ENCODE measurements around the gene CYP2C19.
"Not testable (repeated sequence)": the region's sequence is repeated elsewhere in the genome, so short reads cannot be mapped to it uniquely, and the experiment has no call there.

The CYP2C19 gene

DNA sequence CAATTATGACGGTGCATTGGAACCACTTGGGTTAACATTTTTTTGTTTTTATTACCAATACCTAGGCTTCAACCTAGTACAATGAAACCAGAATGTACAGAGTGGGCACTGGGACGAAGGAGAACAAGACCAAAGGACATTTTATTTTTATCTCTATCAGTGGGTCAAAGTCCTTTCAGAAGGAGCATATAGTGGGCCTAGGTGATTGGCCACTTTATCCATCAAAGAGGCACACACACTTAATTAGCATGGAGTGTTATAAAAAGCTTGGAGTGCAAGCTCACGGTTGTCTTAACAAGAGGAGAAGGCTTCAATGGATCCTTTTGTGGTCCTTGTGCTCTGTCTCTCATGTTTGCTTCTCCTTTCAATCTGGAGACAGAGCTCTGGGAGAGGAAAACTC lies at the start of gene CYP2C19:
CYP2C19 (plus strand) TSS at position 289 of the 400 bp plus-strand sequence; CDS start at position 314, 25 bp downstream.
- no peak for DNase-seq

DNA sequence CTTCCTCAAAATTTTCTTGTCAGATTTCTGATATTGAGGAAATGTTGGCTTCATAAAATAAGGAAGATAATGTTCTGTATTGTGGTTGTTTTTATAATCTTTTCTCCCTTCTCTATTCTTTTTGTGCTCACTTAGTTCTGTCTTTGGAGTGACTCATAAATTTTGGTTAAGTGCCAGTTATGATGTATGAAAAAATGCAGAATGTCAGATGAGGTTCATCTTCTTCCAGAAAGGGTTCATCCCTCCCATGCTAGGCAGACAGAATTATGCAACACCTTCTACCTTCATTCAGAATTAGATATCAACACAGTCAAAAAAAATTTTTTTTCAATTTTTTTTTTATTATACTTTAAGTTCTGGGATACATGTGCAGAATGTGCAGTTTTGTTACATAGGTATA lies 36.6 kb upstream of the CYP2C19 start:
- no peak for DNase-seq

DNA sequence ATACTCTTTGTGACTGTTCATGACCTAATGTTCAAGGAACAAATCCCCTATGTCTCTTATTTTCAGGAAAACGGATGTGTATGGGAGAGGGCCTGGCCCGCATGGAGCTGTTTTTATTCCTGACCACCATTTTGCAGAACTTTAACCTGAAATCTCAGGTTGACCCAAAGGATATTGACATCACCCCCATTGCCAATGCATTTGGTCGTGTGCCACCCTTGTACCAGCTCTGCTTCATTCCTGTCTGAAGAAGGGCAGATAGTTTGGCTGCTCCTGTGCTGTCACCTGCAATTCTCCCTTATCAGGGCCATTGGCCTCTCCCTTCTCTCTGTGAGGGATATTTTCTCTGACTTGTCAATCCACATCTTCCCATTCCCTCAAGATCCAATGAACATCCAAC lies 27.3 kb upstream of the CYP2C19 start:
- no peak for DNase-seq

DNA sequence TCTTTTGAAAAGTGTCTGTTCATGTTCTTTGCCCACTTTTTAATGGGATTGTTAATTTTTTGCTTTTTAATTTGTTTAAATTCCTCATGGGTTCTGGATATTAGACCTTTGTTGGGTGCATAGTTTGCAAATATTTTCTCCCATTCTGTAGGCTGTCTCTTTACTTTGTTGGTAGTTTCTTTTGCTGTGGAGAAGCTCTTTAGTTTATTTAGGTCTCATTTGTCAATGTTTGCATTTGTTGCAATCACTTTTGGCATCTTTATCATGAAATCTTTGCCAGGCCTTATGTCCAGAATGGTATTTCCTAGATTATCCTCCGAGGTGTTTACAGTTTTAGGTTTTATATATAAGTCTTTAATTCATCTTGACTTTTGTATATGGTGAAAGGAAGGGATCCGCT lies 23.9 kb upstream of the CYP2C19 start:
- no peak for DNase-seq

DNA sequence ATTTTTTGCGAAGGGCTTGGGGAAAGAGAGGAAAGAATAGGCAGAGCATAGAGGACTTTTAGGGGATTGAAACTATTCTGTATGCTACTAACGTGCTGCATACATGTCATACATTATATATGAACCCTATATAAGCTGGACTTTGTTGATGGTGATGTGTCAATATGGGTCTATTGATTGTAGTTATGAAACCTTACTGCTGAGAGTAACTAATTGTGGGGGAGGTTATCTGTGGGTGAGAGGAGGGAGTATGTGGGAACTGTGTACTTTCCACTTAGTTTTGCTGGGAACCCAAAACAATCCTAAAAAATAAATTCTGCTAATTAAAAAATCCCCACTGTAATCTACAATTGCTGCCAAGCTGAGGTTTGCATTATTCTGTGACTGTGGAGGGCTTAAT lies 15.3 kb upstream of the CYP2C19 start:
- DNase-seq, result no peak

DNA sequence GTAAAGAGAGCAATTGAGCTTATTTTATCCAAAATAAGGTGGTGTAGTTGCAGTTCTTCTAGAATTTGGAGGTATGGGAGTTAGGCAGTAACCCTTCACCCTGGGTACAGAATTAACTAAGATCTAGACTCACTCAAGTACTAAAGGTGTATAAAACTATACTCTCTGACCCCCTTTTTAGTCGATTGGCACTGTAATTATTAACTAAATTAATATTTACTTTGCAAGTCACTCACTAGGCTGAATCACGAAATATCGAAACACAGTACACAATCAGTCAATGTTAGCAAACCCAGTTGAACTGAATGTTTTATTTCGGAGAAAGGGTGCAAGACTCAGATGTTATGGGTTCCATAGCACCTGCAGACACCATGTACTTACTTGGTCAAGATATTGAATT lies 14.6 kb upstream of the CYP2C19 start:
- DNase-seq, result no peak

DNA sequence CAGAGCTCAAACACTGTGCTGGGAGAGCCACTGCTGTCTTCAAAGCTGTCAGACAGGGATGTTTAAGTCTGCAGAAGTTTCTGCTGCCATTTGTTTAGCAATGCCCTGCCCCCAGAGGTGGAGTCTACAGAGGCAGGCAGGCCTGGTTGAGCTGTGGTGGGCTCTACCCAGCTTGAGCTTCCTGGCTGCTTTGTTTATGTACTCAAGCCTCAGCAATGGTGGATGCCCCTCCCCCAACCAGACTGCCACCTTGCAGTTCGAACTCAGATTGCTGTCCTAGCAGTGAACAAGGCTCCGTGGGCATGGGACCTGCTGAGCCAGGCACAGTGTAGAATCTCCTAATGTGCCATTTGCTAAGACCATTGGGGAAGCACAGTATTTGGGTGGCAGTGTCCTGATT lies 4.6 kb upstream of the CYP2C19 start:
- DNase-seq, result no peak

DNA sequence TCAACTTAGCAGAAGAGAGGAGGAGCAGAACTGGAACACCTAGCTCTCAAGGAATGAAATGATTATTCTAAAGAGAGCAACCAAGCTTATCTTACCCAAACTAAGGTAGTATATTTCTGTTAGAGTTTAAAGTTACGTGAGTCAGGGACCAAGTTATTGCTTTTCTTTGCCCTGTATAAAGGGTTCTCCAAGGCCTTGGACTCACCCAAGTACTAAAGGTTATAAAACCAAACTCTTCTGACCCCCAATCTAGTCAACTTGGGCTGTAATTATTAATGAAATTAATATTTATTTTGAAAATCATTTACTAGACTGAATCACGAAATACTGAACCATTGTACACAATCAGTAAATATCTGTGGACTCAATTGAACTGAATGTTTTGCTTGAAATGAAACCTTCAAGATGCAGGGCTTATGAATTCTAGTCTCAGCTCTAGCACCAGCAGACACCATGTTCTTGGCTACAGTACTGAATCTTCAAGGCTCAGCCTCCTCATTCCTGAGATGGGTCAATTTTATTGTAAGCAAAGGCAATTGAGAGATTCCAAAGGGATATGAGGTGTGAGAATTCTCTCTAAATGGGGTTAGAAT lies 1.8 kb upstream of the CYP2C19 start:
- DNase-seq, result no peak

DNA sequence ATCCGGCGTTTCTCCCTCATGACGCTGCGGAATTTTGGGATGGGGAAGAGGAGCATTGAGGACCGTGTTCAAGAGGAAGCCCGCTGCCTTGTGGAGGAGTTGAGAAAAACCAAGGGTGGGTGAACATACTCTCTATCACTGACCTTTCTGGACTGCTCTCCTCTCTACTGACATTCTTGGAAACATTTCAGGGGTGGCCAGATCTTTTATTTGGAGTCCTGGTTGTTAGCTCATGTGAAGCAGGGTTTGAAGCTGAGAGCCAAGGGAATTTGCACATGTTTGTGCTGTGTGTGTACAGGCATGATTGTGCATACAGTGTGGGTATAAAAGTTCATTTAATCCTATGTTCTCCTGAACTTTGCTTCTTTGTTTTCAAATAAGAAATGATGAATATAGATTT lies 12.9 kb downstream of the CYP2C19 start:
- not testable (repeated sequence) for DNase-seq

DNA sequence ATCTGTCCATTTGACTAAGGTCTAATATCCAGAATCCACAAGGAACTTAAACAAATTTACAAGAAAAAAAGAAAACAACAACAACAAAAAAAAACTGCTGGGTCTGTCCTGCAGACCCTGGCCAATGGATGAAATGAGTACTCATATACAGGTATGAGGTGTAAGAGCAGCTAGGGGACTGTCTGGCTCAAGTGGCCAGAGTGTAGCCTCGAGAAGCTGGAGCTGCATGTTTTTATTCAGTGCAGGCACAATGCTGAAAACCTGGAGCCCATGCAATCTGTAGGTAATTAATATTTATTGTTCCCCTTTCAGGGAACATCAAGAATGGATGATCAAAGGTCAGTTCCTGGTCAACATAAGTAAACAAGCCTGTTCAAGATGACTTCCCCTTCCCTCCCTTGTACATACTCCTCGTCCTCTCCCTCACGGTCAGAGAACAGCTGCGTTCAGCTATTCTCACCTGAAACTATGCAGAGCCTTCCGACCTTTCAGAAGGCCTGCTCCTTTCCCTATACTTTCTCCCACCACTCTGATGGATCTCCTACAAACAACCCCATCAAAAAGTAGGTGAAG lies 15.5 kb downstream of the CYP2C19 start:
- DNase-seq, result no peak

DNA sequence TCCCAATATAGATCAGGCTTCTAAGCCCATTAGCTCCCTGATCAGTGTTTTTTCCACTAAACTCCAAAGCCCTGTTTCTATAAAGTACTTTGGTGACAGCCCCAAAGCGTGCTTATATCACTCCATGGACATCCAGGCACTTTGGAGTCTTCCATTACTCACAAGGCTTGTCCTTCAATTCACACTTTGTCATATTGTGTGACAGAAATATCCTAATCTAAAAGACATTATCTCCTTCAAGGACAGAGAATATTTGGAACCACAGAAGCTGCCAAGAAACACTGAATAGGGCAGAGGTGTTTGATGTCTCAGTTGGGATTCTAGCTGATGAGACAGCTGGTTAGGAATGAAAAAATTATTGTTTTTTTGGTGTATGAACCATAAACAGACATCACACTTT lies 18.4 kb downstream of the CYP2C19 start:
- no peak for DNase-seq

DNA sequence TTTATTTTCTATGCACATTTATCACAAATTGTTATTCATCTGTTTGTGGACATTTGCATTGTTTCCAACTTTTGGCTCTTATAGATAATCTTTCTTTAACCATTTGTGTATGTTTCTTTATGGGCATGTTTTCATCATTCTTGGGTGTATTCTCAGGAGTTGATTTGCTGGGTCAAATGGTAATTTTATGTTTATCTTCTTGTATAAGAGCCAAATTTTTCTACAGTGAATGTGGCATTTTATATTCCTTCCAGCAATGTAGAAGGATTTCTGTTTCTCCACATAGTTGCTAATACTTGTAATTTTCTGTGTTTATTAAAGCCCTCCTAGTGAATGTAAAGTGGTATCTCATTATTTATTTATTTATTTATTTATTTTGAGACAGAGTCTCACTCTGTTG lies 21.8 kb downstream of the CYP2C19 start:
- no peak for DNase-seq

DNA sequence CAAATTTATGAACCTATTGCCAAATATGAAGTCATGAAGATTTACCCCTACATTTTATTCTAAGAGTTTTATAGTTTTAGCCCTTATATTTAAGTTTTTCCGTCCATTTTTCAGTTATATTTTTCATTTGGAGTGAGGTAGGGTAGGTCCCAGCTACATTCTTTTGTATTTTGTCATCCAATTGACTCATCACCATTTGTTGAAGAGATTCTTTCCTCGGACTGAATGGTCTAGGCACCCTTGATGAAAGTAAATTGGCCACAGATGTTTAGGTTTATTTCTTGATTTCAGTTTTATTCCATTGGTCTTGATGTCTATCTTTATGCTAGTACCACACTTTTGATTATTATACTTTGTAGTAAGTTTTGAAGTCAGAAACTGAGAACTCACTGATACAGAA lies 22.7 kb downstream of the CYP2C19 start:
- DNase-seq, result no peak

DNA sequence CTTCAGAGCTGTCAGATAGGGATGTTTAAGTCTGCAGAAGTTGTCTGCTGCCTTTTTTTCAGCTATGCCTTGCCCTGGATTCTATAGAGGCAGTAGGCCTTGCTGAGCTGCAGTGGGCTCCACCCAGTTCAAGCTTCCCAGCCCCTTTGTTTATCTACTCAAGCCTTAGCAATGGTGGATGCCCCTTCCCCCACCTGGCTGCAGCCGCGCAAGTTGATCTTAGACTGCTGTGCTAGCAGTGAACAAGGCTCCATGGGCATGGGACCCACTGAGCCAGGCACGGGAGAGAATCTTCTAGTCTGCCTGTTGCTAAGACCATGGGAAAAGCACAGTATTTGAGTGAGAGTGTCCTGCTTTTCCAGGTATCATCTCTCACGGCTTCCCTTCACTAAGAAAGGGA lies 38.1 kb downstream of the CYP2C19 start:
- DNase-seq, result not testable (repeated sequence)

DNA sequence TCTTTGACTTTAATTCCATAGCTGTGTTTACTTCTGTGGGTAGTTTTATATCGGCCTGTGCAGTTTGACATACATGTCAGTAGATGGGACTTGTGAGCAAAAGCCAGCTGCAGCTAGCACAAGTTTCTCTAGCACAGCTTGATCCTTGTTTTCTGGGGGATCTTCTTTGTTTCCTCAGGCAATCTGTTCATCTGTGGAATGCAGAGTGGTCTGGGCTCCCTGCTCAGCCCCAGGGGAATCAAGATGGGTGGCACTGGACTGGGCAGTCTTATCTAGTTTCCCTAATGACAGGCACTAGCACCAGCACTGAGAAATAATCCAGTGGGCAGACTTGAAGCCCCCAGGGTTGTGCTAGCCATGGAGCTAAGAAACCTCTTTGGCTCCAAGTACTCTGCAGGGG lies 40.8 kb downstream of the CYP2C19 start:
- no peak for DNase-seq

DNA sequence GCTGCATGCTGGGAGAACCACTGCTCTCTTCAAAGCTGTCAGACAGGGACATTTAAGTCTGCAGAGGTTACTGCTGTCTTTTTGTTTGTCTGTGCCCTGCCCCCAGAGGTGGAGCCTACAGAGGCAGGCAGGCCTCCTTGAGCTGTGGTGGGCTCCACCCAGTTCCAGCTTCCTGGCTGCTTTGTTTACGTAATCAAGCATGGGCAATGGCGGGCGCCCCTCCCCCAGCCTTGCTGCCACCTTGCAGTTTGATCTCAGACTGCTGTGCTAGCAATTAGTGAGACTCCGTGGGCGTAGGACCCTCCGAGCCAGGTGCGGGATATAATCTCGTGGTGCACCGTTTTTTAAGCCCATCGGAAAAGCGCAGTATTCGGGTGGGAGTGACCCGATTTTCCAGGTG lies 67.5 kb downstream of the CYP2C19 start:
- not testable (repeated sequence) for DNase-seq

DNA sequence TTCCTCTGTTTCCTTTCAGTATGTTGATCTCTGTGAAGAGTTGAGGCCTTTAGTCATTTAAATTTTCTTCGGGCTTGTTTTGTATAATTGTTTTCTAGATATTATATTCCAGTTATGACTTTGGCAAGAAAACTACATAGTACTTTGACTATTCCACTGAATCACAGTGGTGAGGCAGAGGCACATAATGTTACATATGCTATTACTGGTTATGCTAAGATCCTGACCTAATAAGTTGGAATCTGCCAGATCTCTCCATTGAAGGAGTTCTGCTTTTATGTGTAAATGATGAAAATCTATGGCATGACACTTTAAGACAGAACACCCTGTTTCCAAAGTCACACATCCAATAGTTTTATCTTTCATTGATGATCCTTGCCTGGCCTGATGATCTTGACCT lies 83.7 kb downstream of the CYP2C19 start:
- no peak for DNase-seq

DNA sequence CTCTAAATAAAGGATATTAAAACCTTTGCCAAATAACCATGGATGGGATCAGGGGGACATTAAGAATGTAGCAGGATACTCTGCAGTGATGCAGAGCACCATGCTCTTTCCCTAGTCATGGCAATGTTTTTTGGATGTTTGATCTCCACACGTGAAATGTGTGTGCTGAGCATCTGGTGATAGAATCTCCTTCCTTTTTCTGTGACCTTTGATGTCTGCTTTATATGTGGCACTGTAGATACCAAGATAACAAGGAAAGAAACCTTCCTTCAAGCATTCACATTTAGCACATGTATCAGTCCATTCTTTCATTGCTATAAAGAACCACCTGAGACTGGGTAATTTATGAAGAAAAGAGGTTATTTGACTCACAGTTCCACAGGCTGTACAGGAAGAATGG lies 88.3 kb downstream of the CYP2C19 start:
- no peak for DNase-seq

DNA sequence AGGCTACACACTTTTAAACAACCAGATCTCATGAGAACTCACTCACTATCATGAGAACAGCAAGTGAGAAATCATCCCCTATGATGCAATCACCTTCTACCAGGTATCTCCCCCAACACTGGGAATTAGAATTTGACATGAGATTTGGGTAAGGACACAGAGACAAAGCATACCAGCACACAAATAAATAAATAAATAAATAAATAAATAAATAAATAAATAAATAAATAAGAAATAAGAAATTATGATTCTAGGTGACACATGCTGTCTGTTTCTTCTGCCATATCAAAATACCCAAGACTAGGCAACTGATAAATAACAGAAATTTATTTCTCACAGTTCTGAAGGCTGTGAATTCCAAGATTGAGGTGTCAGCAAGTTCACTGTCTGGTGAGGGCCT lies 88.8 kb downstream of the CYP2C19 start:
- no peak for DNase-seq

DNA sequence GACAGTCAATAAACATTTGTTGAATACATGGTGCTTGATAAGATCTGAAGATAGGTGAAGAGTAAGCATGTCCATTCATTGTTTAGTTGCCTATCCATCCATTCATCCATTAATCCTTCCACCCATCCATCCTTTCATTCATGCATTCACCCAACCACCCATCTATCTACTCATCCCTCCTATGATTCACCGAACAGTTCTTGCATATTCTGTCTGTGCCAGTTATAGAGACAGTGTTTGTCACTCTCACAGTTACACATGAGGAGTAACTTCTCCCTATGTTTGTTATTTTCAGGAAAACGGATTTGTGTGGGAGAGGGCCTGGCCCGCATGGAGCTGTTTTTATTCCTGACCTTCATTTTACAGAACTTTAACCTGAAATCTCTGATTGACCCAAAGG lies 90.0 kb downstream of the CYP2C19 start:
- no peak for DNase-seq

DNA sequence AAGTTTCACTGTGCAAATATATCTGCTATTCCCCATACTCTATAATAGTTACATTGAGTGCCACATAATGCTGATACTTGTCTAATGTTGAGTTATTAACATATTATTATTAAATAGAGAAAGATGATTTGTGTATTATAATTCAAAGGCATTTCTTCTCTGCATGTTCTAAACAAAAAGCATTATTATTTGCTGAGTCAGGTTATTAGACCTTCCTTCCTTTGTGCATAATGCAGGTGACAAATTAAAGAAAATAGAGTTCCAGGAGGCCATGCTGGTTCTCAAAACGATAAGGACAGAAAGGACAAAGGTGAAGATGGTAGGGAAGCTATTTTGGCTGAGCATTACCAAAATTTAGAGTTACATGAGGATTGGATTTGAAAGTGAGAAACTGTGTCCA lies 90.6 kb downstream of the CYP2C19 start:
- DNase-seq, result no peak

DNA sequence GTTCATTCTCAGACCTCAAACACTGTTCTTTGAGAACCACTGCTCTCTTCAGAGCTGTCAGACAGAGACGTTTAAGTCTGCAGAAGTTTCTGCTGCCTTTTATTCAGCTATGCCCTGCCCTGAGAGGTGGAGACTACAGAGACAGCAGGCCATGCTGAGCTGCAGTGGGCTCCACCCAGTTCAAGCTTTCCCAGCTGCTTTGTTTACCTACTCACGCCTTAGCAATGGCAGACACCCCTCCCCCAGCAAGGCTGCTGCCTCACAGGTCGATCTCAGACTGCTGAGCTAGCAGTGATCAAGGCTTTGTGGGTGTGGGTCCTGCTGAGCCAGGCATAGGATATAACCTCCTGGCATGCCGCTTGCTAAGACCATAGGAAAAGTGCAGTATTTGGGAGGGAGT lies 95.5 kb downstream of the CYP2C19 start:
- no peak for DNase-seq

DNA sequence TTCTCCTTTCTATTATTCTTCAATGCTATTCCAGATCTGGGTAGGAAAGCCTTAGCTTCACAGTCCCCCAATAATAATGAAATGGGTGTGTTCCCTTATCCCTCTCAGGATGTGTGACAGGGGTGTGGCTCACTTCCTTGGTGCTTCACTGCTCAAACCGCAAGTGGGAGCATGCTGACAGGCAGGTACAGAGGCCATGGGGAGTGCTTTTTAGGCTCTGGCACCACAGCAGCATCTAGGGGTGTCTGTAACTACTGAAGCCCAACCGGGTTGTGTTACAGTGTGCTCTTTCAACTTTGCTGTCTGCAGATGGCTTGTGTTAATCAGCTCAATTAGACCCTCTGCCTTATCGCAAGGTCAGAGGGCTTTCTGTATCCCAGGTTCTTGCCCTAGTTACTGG lies 96.6 kb downstream of the CYP2C19 start:
- DNase-seq, result no peak

DNA sequence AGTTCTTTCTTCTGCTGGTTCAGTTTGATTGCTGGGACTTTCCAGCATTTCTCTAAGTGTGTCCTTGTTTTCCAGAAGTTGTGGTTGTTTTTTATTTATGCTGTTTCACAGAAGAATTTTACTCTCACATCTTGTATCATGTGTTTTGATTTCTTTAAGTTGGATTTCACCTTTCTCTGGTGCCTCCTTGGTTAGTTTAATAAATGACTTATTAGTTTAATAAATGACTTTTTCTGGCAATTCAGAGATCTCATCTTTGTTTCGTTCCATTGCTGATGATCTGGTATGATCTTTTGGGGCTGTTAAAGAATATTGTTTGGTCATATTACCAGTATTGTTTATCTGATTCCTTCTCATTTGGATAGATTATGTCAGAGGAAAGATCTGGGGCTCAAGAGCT lies 116.2 kb downstream of the CYP2C19 start:
- DNase-seq, result no peak

DNA sequence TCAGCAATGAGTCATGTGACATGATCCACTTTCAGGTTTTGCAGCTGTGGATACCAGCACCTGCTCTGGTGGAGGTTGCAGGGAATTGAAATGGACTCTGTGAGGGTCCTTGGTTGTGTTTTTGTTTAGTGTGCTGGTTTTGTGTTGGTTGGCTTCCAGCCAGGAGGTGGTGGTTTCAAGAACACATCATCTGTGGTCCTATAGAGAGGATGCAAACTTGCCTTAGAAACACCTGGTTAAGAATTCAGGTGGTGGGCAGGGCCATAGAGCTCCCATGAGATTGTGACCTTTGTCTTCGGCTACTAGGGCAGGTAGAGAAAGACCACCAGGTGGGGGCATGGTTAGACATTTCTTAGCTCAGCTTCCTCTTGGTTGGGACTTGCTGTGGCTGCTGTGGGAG lies 116.7 kb downstream of the CYP2C19 start:
- DNase-seq, result no peak

DNA sequence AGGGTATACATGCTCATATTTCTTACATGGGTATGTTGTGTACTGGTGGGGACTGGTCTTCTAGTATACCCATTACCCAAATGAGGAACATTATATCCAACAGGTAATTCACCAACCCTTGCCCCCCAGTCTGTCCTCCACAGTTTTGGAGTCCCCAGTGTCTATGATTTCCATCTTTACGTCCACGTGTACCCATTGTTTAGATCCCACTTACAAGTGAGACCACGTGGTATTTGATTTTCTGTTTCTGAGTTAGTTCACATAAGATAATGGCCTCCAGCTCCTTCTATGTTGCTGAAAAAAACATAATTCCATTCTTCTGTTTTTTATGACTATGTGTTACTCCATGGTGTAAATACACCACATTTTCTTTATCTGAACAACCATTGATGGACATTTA lies 126.6 kb downstream of the CYP2C19 start:
- no peak for DNase-seq

Measured in activated naive CD4-positive, alpha-beta T cell treated with Interleukin-2 at 50 U/mL for 16 hours (primary cell).